ENCODE data around the gene MS4A10. TPM values are rescaled to one million over a fixed set of nuclear protein-coding genes. Genes with fewer than 3 reads are reported as not detected.

The MS4A10 gene
- total RNA-seq, 2 donors from 2014 or later, result 0.45 TPM; not detected in 1

- WGBS, result 76% methylated on average over 6 of the region's 6 CpGs
- no peak overlapping the region for H3K4me3 ChIP-seq
- intact Hi-C loops (cut with DNase I), result no loop called here
Measured at GRCh38 chr11:60825790-60826189, 40.7 kb downstream of the MS4A10 start.

GRCh38 chr11:60830478-60831142 is 45.5 kb downstream of the MS4A10 start:
- 37% methylated on average over 10 of the region's 10 CpGs for WGBS
- no peaks in the 10 kb centered on the region for H3K9me3 ChIP-seq
- H3K36me3 ChIP-seq, result no peaks in the 10 kb centered on the region
- no peak overlapping the region for H3K4me3 ChIP-seq
- no peak for DNase-seq (ENCODE audit: low spot score)
- intact Hi-C loops (cut with DNase I), result loop anchor here (1.0 kb wide), 1 partner anchor 69 kb away; no protein-coding TSS in a partner anchor
- no peak overlapping the region for H3K27ac ChIP-seq
- TF ChIP-seq POLR2A (IDR thresholded peaks at IDR 0.05), result no peak
- no peak for TF ChIP-seq CTCF (IDR thresholded peaks at IDR 0.05)
- no peak for TF ChIP-seq POLR2AphosphoS5 (IDR thresholded peaks at IDR 0.05)
- H3K4me1 ChIP-seq (replicated peaks), result no peaks in the 10 kb centered on the region
- H3K27me3 ChIP-seq (replicated peaks; ENCODE audit: insufficient read depth), result no peaks in the 10 kb centered on the region

More at GRCh38 chr11:60825790-60826189, 40.7 kb downstream of the MS4A10 start:
- Histone ChIP-seq H3K9me3 (no peaks in the 10 kb centered on the region), H3K4me1 (replicated peaks) (no peaks in the 10 kb centered on the region), H3K36me3 (no peaks in the 10 kb centered on the region), H3K27me3 (replicated peaks; ENCODE audit: insufficient read depth) (no peaks in the 10 kb centered on the region), H3K27ac (no peak overlapping the region)
- no peak for DNase-seq (ENCODE audit: low spot score)
- no peak for TF ChIP-seq POLR2AphosphoS5 (IDR thresholded peaks at IDR 0.05)
- TF ChIP-seq POLR2A (IDR thresholded peaks at IDR 0.05), result no peak
- TF ChIP-seq CTCF (IDR thresholded peaks at IDR 0.05), result no peak

GRCh38 chr11:60831143-60831500 is 46.0 kb downstream of the MS4A10 start:
- DNase-seq (ENCODE audit: low spot score), result peak; percentile 86
- intact Hi-C loops (cut with DNase I), result loop anchor here (1.0 kb wide), 1 partner anchor 68 kb away; no protein-coding TSS in a partner anchor

GRCh38 chr11:60831501-60832079 is 46.5 kb downstream of the MS4A10 start:
- no peaks in the 10 kb centered on the region for H3K4me1 ChIP-seq (replicated peaks)
- H3K4me3 ChIP-seq, result no peak overlapping the region
- no peak overlapping the region for H3K27ac ChIP-seq
- H3K27me3 ChIP-seq (replicated peaks; ENCODE audit: insufficient read depth), result no peaks in the 10 kb centered on the region
- WGBS, result 40% methylated on average over 7 of the region's 7 CpGs
- TF ChIP-seq POLR2A (IDR thresholded peaks at IDR 0.05) (no peak), POLR2AphosphoS5 (IDR thresholded peaks at IDR 0.05) (no peak), CTCF (IDR thresholded peaks at IDR 0.05) (no peak)
- H3K9me3 ChIP-seq, result no peaks in the 10 kb centered on the region
- DNase-seq (ENCODE audit: low spot score), result no peak
- intact Hi-C loops (cut with DNase I), result loop anchor here (1.0 kb wide), 1 partner anchor 68 kb away; no protein-coding TSS in a partner anchor
- no peaks in the 10 kb centered on the region for H3K36me3 ChIP-seq

More at GRCh38 chr11:60831143-60831500, 46.0 kb downstream of the MS4A10 start:
- H3K4me1 ChIP-seq (replicated peaks), result no peaks in the 10 kb centered on the region
- no peaks in the 10 kb centered on the region for H3K27me3 ChIP-seq (replicated peaks; ENCODE audit: insufficient read depth)
- TF ChIP-seq POLR2A (IDR thresholded peaks at IDR 0.05), result no peak
- peak; percentile 68 for TF ChIP-seq POLR2AphosphoS5 (IDR thresholded peaks at IDR 0.05)
- TF ChIP-seq CTCF (IDR thresholded peaks at IDR 0.05), result peak; percentile 67 to 96 (median 94)
- no peak overlapping the region for H3K4me3 ChIP-seq
- no peaks in the 10 kb centered on the region for H3K36me3 ChIP-seq
- whole genome bisulfite sequencing, result 23% methylated on average over 8 of the region's 8 CpGs
- no peaks in the 10 kb centered on the region for H3K9me3 ChIP-seq
- H3K27ac ChIP-seq, result no peak overlapping the region
